Gastrocnemius medialis (tissue), 4 donors: ENCODE results near the gene ZNF778. TPM values are rescaled to one million over a fixed set of nuclear protein-coding genes. Genes with fewer than 3 reads are reported as not detected.
"Not testable (repeated sequence)": the region's sequence is repeated elsewhere in the genome, so short reads cannot be mapped to it uniquely, and the experiment has no call there.

Experiments used
- ATAC-seq, 2 donors: fragments of 150-250 bp; one replicate each; pipeline ENCODE4 v1.9.1; 2016
- DNase-seq, 2 donors: peaks; one replicate each; pipeline ENCODE4 v3.0.0-alpha.2; 2019
- H3K27ac ChIP-seq, 4 donors: fragments of 200-600 bp; sonication (generic); 1 replicate in 1 of 4; 2 replicates in 3 of 4; pipeline ENCODE4 v1.5.1; 2016 to 2018; ENCODE audit warnings: mild to moderate bottlenecking in 2 of 4, moderate library complexity in 1 of 4
- H3K27me3 ChIP-seq, 3 donors: fragments of 200-600 bp; sonication (generic) in 2 of 3; 1 replicate in 1 of 3; 2 replicates in 2 of 3; pipeline versions ENCODE4 v1.5.1 to v1.6.0; 2016 to 2019; ENCODE audit warnings: mild to moderate bottlenecking in 1 of 3, moderate library complexity in 1 of 3
- H3K36me3 ChIP-seq, 2 donors: fragments of 200-600 bp; sonication (generic) in 1 of 2; one replicate each; pipeline ENCODE4 v1.5.1; 2017 to 2018
- H3K4me1 ChIP-seq, 2 donors: fragments of 200-600 bp; sonication (generic) in 1 of 2; one replicate each; pipeline ENCODE4 v1.5.1; 2016 to 2017; ENCODE audit warnings: mild to moderate bottlenecking in 2 of 2
- H3K4me3 ChIP-seq, 4 donors: fragments of 200-600 bp; sonication (generic) in 3 of 4; 1 replicate in 1 of 4; 2 replicates in 3 of 4; pipeline ENCODE4 v1.5.1; 2016 to 2019; ENCODE audit warnings: mild to moderate bottlenecking in 2 of 4
- H3K9me3 ChIP-seq, 3 donors: fragments of 200-600 bp; sonication (generic) in 2 of 3; 1 replicate in 1 of 3; 2 replicates in 2 of 3; pipeline ENCODE4 v1.5.1; 2016 to 2019
- CTCF ChIP-seq, 5 experiments: fragments of 450-650 bp in 3 of 5; fragments of 200-600 bp in 2 of 5; sonication (generic) in 2 of 5; IDR thresholded peaks in 4 of 5; conservative IDR thresholded peaks in 1 of 5; 1 replicate in 4 of 5; 2 replicates in 1 of 5; pipeline ENCODE4 v1.5.1; 2016 to 2019; ENCODE audit warnings: antibody characterized with exemption in 5 of 5, mild to moderate bottlenecking in 3 of 5, moderate library complexity in 3 of 5
- POLR2A ChIP-seq, 2 donors: fragments of 450-650 bp; IDR thresholded peaks; one replicate each; pipeline ENCODE4 v1.6.1; 2017; ENCODE audit warnings: antibody characterized with exemption in 2 of 2, mild to moderate bottlenecking in 2 of 2, moderate library complexity in 2 of 2
- in situ Hi-C, 4 donors: fragments of 200-750 bp; cut with MboI; loops; one replicate each; pipeline versions ENCODE4 v1.15.0 to v1.8.0; 2017; ENCODE audit warnings: low sequenced_read_pairs in 4 of 4
- intact Hi-C: fragments of 100-400 bp; cut with DNase I; formaldehyde crosslinking; loops from one replicate; pipeline ENCODE4 v1.15.1; 2023; ENCODE audit warnings: low total_unique reads
- total RNA-seq, 4 donors: library from RNA; depleted of rRNA; stranded (reverse); fragments of >200 nt; gene quantifications; one replicate each; pipeline versions ENCODE4 v1.1.0 to v1.2.3, GENCODE V29; 2016

ZNF778 gene
- total RNA-seq, 4 donors from 2014 or later = 10.7 to 21.3 (median 17.9) TPM

GRCh38 chr16:89241187-89242007 is 23.9 kb downstream of the ZNF778 start:
- TF ChIP-seq CTCF (IDR thresholded peaks at IDR 0.05 in 4 of 5, conservative IDR thresholded peaks at IDR 0.05 in 1 of 5) (no peak), POLR2A (IDR thresholded peaks at IDR 0.05) (peak; percentile 82 to 88)
- intact Hi-C loops = loop anchor here (2.0 to 10.0 kb wide), 6 partner anchors 25 to 1287 kb away; partner anchors contain the start of genes BANP, CHMP1A, SPATA33 and SPG7
- peak overlapping the region; percentile 83 to 98 (median 92) for H3K27ac ChIP-seq
- peaks cover 4 to 8% of the 10 kb centered on the region in 2 donors for H3K4me1 ChIP-seq
- no peaks in the 10 kb centered on the region for H3K36me3 ChIP-seq
- peak overlapping the region; percentile 71 to 79 (median 75) for H3K4me3 ChIP-seq
- H3K27me3 ChIP-seq = peaks cover 4% of the 10 kb centered on the region in 3 donors
- no peaks in the 10 kb centered on the region for H3K9me3 ChIP-seq
- peak; percentile 48 to 74 for DNase-seq
- ATAC-seq = peak; percentile 88 to 90
- in situ Hi-C loops = loop anchor here in 1 of 4 donors (25.0 kb wide), 1 partner anchor 271 kb away; the partner anchor contains the start of gene SPG7

GRCh38 chr16:89242795-89243200 is 25.3 kb downstream of the ZNF778 start:
- H3K9me3 ChIP-seq = no peaks in the 10 kb centered on the region
- H3K27ac ChIP-seq = no peak overlapping the region
- intact Hi-C loops (loop anchor here (10.0 kb wide), 2 partner anchors 412 to 1288 kb away; partner anchors contain the start of genes BANP, CHMP1A and SPATA33), in situ Hi-C loops (loop anchor here in 1 of 4 donors (25.0 kb wide), 1 partner anchor 270 kb away; the partner anchor contains the start of gene SPG7)
- H3K36me3 ChIP-seq = no peaks in the 10 kb centered on the region
- peaks cover 4 to 9% (median 9%) of the 10 kb centered on the region in 3 donors for H3K27me3 ChIP-seq
- H3K4me3 ChIP-seq = no peak overlapping the region
- TF ChIP-seq CTCF (IDR thresholded peaks at IDR 0.05 in 4 of 5, conservative IDR thresholded peaks at IDR 0.05 in 1 of 5) (no peak), POLR2A (IDR thresholded peaks at IDR 0.05) (no peak)
- no peak for DNase-seq
- no peak for ATAC-seq
- peaks cover 7 to 14% of the 10 kb centered on the region in 2 donors for H3K4me1 ChIP-seq

GRCh38 chr16:89243664-89244063 is 26.2 kb downstream of the ZNF778 start:
- ATAC-seq = no peak
- Histone ChIP-seq H3K4me1 (peaks cover 7 to 14% of the 10 kb centered on the region in 2 donors), H3K27me3 (peaks cover 9 to 15% (median 11%) of the 10 kb centered on the region in 3 donors), H3K36me3 (no peaks in the 10 kb centered on the region), H3K9me3 (no peaks in the 10 kb centered on the region), H3K4me3 (no peak overlapping the region), H3K27ac (no peak overlapping the region)
- no peak for DNase-seq
- intact Hi-C loops (loop anchor here (10.0 kb wide), 2 partner anchors 411 to 1289 kb away; partner anchors contain the start of genes BANP, CHMP1A and SPATA33), in situ Hi-C loops (loop anchor here in 1 of 4 donors (25.0 kb wide), 1 partner anchor 269 kb away; the partner anchor contains the start of gene SPG7)
- no peak for TF ChIP-seq POLR2A (IDR thresholded peaks at IDR 0.05)
- no peak for TF ChIP-seq CTCF (IDR thresholded peaks at IDR 0.05 in 4 of 5, conservative IDR thresholded peaks at IDR 0.05 in 1 of 5)

GRCh38 chr16:89244264-89244663 is 26.8 kb downstream of the ZNF778 start:
- DNase-seq, H3K27ac ChIP-seq, H3K4me3 ChIP-seq, H3K9me3 ChIP-seq, ATAC-seq, H3K36me3 ChIP-seq: not testable (repeated sequence)
- intact Hi-C loops (loop anchor here (10.0 kb wide), 2 partner anchors 411 to 1289 kb away; partner anchors contain the start of genes BANP, CHMP1A and SPATA33), in situ Hi-C loops (loop anchor here in 1 of 4 donors (25.0 kb wide), 1 partner anchor 268 kb away; the partner anchor contains the start of gene SPG7)
- Histone ChIP-seq H3K4me1 (peaks cover 7 to 14% of the 10 kb centered on the region in 2 donors), H3K27me3 (peaks cover 9 to 16% (median 11%) of the 10 kb centered on the region in 3 donors)
